Immature natural killer cell (primary cell): ENCODE measurements around the gene BTBD9. TPM values are rescaled to one million over a fixed set of nuclear protein-coding genes. Genes with fewer than 3 reads are reported as not detected.
A peak's percentile ranks its signal among the peaks of the same experiment; 100 is the strongest.

ENCODE experiments used
- DNase-seq, 3 donors: peaks; one replicate each; pipeline ENCODE4 v3.0.0; 2022; ENCODE audit warnings: mixed read lengths in 1 of 3
- H3K27ac Mint-ChIP-seq, 6 donors: one replicate each; pipeline ENCODE4 v1.8.0; 2020; ENCODE audit warnings: mixed read lengths in 6 of 6, mild to moderate bottlenecking in 5 of 6, inconsistent platforms in 4 of 6, moderate library complexity in 3 of 6
- H3K27me3 Mint-ChIP-seq, 3 donors: one replicate each; pipeline ENCODE4 v1.8.0; 2020 to 2021; ENCODE audit warnings: low read depth in 3 of 3, mild to moderate bottlenecking in 3 of 3, mixed read lengths in 3 of 3, moderate library complexity in 3 of 3, inconsistent platforms in 1 of 3
- H3K36me3 Mint-ChIP-seq, 3 donors: one replicate each; pipeline ENCODE4 v1.8.0; 2020; ENCODE audit warnings: mixed read lengths in 3 of 3, inconsistent platforms in 2 of 3, mild to moderate bottlenecking in 2 of 3
- H3K4me1 Mint-ChIP-seq, 2 donors: one replicate each; pipeline ENCODE4 v1.8.0; 2020; ENCODE audit warnings: inconsistent platforms in 2 of 2, mild to moderate bottlenecking in 2 of 2, mixed read lengths in 2 of 2, moderate library complexity in 1 of 2
- H3K4me3 Mint-ChIP-seq, 5 donors: one replicate each; pipeline ENCODE4 v1.8.0; 2020; ENCODE audit warnings: mild to moderate bottlenecking in 5 of 5, mixed read lengths in 5 of 5, inconsistent platforms in 3 of 5, moderate library complexity in 3 of 5
- H3K9me3 Mint-ChIP-seq, 6 donors: one replicate each; pipeline ENCODE4 v1.8.0; 2020; ENCODE audit warnings: mild to moderate bottlenecking in 6 of 6, mixed read lengths in 6 of 6, inconsistent platforms in 4 of 6, moderate library complexity in 3 of 6
- polyA plus RNA-seq, 3 donors: library from polyadenylated mRNA; unstranded; fragments of 300-500 nt; fragmentation: Illumina TruSeq; gene quantifications; one replicate each; pipeline ENCODE4 v1.2.3, GENCODE V29; 2021

BTBD9 gene
- polyA plus RNA-seq, 3 donors from 2014 or later: 5.3 to 12.3 (median 10.9) TPM

- H3K27me3 Mint-ChIP-seq: no peaks in the 10 kb centered on the region
- no peak overlapping the region for H3K4me3 Mint-ChIP-seq
- no peak for DNase-seq
- H3K4me1 Mint-ChIP-seq: peaks cover 6 to 14% of the 10 kb centered on the region in 2 donors
- peak overlapping the region in 1 of 6 donors; percentile 21 for H3K27ac Mint-ChIP-seq
- H3K9me3 Mint-ChIP-seq: no peaks in the 10 kb centered on the region
- H3K36me3 Mint-ChIP-seq: no peaks in the 10 kb centered on the region
Observed at GRCh38 chr6:38517005-38517404, 122.7 kb downstream of the BTBD9 start.

- no peak overlapping the region for H3K27ac Mint-ChIP-seq
- no peaks in the 10 kb centered on the region for H3K27me3 Mint-ChIP-seq
- H3K9me3 Mint-ChIP-seq: no peaks in the 10 kb centered on the region
- H3K4me1 Mint-ChIP-seq: peaks cover 5 to 12% of the 10 kb centered on the region in 2 donors
- H3K36me3 Mint-ChIP-seq: no peaks in the 10 kb centered on the region
- H3K4me3 Mint-ChIP-seq: no peak overlapping the region
- DNase-seq: no peak
Observed at GRCh38 chr6:38514399-38514798, 125.3 kb downstream of the BTBD9 start.

- Mint-ChIP-seq H3K4me3 (no peak overlapping the region), H3K9me3 (no peaks in the 10 kb centered on the region), H3K27ac (no peak overlapping the region), H3K4me1 (no peaks in the 10 kb centered on the region), H3K27me3 (no peaks in the 10 kb centered on the region), H3K36me3 (no peaks in the 10 kb centered on the region)
- DNase-seq: no peak
Observed at GRCh38 chr6:38512211-38512610, 127.5 kb downstream of the BTBD9 start.

- H3K9me3 Mint-ChIP-seq: no peaks in the 10 kb centered on the region
- H3K36me3 Mint-ChIP-seq: no peaks in the 10 kb centered on the region
- no peaks in the 10 kb centered on the region for H3K4me1 Mint-ChIP-seq
- H3K4me3 Mint-ChIP-seq: no peak overlapping the region
- H3K27me3 Mint-ChIP-seq: no peaks in the 10 kb centered on the region
- no peak for DNase-seq
- no peak overlapping the region for H3K27ac Mint-ChIP-seq
Observed at GRCh38 chr6:38510205-38510604, 129.5 kb downstream of the BTBD9 start.

- no peak overlapping the region for H3K27ac Mint-ChIP-seq
- H3K27me3 Mint-ChIP-seq: no peaks in the 10 kb centered on the region
- DNase-seq: no peak
- no peaks in the 10 kb centered on the region for H3K4me1 Mint-ChIP-seq
- H3K9me3 Mint-ChIP-seq: no peaks in the 10 kb centered on the region
- H3K4me3 Mint-ChIP-seq: no peak overlapping the region
- no peaks in the 10 kb centered on the region for H3K36me3 Mint-ChIP-seq
Observed at GRCh38 chr6:38509713-38510112, 130.0 kb downstream of the BTBD9 start.

GRCh38 chr6:38508894-38509293, 130.8 kb downstream of the BTBD9 start:
- no peak for DNase-seq
- no peaks in the 10 kb centered on the region for H3K9me3 Mint-ChIP-seq
- H3K27ac Mint-ChIP-seq: no peak overlapping the region
- H3K4me3 Mint-ChIP-seq: no peak overlapping the region
- H3K4me1 Mint-ChIP-seq: no peaks in the 10 kb centered on the region
- no peaks in the 10 kb centered on the region for H3K36me3 Mint-ChIP-seq
- no peaks in the 10 kb centered on the region for H3K27me3 Mint-ChIP-seq

GRCh38 chr6:38508286-38508685, 131.4 kb downstream of the BTBD9 start:
- Mint-ChIP-seq H3K36me3 (no peaks in the 10 kb centered on the region), H3K27me3 (no peaks in the 10 kb centered on the region), H3K27ac (no peak overlapping the region), H3K4me1 (no peaks in the 10 kb centered on the region), H3K9me3 (no peaks in the 10 kb centered on the region), H3K4me3 (no peak overlapping the region)
- DNase-seq: no peak

- Mint-ChIP-seq H3K36me3 (no peaks in the 10 kb centered on the region), H3K4me3 (no peak overlapping the region), H3K9me3 (no peaks in the 10 kb centered on the region), H3K4me1 (no peaks in the 10 kb centered on the region), H3K27me3 (no peaks in the 10 kb centered on the region), H3K27ac (no peak overlapping the region)
- no peak for DNase-seq
Observed at GRCh38 chr6:38507173-38507572, 132.6 kb downstream of the BTBD9 start.

- Mint-ChIP-seq H3K27ac (no peak overlapping the region), H3K9me3 (no peaks in the 10 kb centered on the region), H3K4me1 (no peaks in the 10 kb centered on the region), H3K4me3 (no peak overlapping the region), H3K27me3 (no peaks in the 10 kb centered on the region), H3K36me3 (no peaks in the 10 kb centered on the region)
- no peak for DNase-seq
Observed at GRCh38 chr6:38505826-38506225, 133.9 kb downstream of the BTBD9 start.

GRCh38 chr6:38504996-38505395, 134.7 kb downstream of the BTBD9 start:
- no peaks in the 10 kb centered on the region for H3K27me3 Mint-ChIP-seq
- no peaks in the 10 kb centered on the region for H3K36me3 Mint-ChIP-seq
- DNase-seq: no peak
- H3K4me3 Mint-ChIP-seq: no peak overlapping the region
- H3K4me1 Mint-ChIP-seq: no peaks in the 10 kb centered on the region
- no peaks in the 10 kb centered on the region for H3K9me3 Mint-ChIP-seq
- H3K27ac Mint-ChIP-seq: no peak overlapping the region

GRCh38 chr6:38503960-38504682, 135.6 kb downstream of the BTBD9 start:
- H3K4me1 Mint-ChIP-seq: no peaks in the 10 kb centered on the region
- no peak overlapping the region for H3K27ac Mint-ChIP-seq
- no peak for DNase-seq
- H3K36me3 Mint-ChIP-seq: no peaks in the 10 kb centered on the region
- H3K4me3 Mint-ChIP-seq: no peak overlapping the region
- H3K9me3 Mint-ChIP-seq: no peaks in the 10 kb centered on the region
- no peaks in the 10 kb centered on the region for H3K27me3 Mint-ChIP-seq

- H3K4me1 Mint-ChIP-seq: no peaks in the 10 kb centered on the region
- no peaks in the 10 kb centered on the region for H3K36me3 Mint-ChIP-seq
- no peak overlapping the region for H3K27ac Mint-ChIP-seq
- H3K9me3 Mint-ChIP-seq: no peaks in the 10 kb centered on the region
- no peaks in the 10 kb centered on the region for H3K27me3 Mint-ChIP-seq
- no peak overlapping the region for H3K4me3 Mint-ChIP-seq
- no peak for DNase-seq
Observed at GRCh38 chr6:38503032-38503773, 136.5 kb downstream of the BTBD9 start.

- Mint-ChIP-seq H3K9me3 (no peaks in the 10 kb centered on the region), H3K36me3 (no peaks in the 10 kb centered on the region), H3K4me3 (no peak overlapping the region), H3K4me1 (no peaks in the 10 kb centered on the region), H3K27ac (no peak overlapping the region), H3K27me3 (no peaks in the 10 kb centered on the region)
- DNase-seq: no peak
Observed at GRCh38 chr6:38502423-38502822, 137.3 kb downstream of the BTBD9 start.

- Mint-ChIP-seq H3K27me3 (no peaks in the 10 kb centered on the region), H3K4me1 (no peaks in the 10 kb centered on the region), H3K27ac (no peak overlapping the region), H3K9me3 (no peaks in the 10 kb centered on the region), H3K4me3 (no peak overlapping the region), H3K36me3 (no peaks in the 10 kb centered on the region)
- DNase-seq: no peak
Observed at GRCh38 chr6:38501931-38502330, 137.8 kb downstream of the BTBD9 start.
